Hippocampal formation (tissue), 2 donors: ENCODE measurements around the gene ZBTB47.

Experiments used
- DNase-seq, 2 donors: peaks; one replicate each; lab custom pipeline; 2025; lab: John Stamatoyannopoulos, UW

Gene ZBTB47

GRCh38 chr3:42712688-42713372, 59.3 kb downstream of the ZBTB47 start:
- DNase-seq: no peak

GRCh38 chr3:42713747-42714146, 60.2 kb downstream of the ZBTB47 start:
- no peak for DNase-seq

GRCh38 chr3:42714171-42714852, 60.8 kb downstream of the ZBTB47 start:
- DNase-seq: no peak
